Mesenteric fat pad (tissue), 1 donor: ENCODE results near the gene QARS1. TPM values are rescaled to one million over a fixed set of nuclear protein-coding genes. Genes with fewer than 3 reads are reported as not detected.

Source experiments
- DNase-seq: peaks from one replicate; pipeline ENCODE4 v3.0.0-alpha.2; 2020; ENCODE audit warnings: low spot score
- total RNA-seq: library from RNA; stranded (reverse); fragmentation: NEBNext Ultra II Directional; extraction: Animal tissue kit (Norgen Biotek cat#: 25700); gene quantifications from one replicate; pipeline ENCODE4 v1.2.1, GENCODE V29; 2021
- donor health status: DM: yes; HTN: yes; CAD: no.

The QARS1 gene
- total RNA-seq, 1 donor from 2014 or later = 167 TPM

- DNase-seq = peak; percentile 99
These were observed 16.0 kb upstream of the QARS1 start, which contains the start of gene USP19 for GRCh38 chr3:49120438-49121131. TSS of gene USP19 (minus strand) at chr3:49120823. CDS start at chr3:49119145, 1,678 bp downstream.

- no peak for DNase-seq
These were observed 15.5 kb upstream of the QARS1 start for GRCh38 chr3:49120096-49120437.

GRCh38 chr3:49119439-49119838 is 14.9 kb upstream of the QARS1 start:
- DNase-seq = no peak

GRCh38 chr3:49119036-49119435 is 14.5 kb upstream of the QARS1 start:
- DNase-seq = no peak

GRCh38 chr3:49112262-49112661 is 7.7 kb upstream of the QARS1 start:
- DNase-seq = no peak

GRCh38 chr3:49111347-49111746 is 6.8 kb upstream of the QARS1 start:
- no peak for DNase-seq

GRCh38 chr3:49110780-49111179 is 6.2 kb upstream of the QARS1 start:
- DNase-seq = no peak

GRCh38 chr3:49108346-49108745 is 3.8 kb upstream of the QARS1 start:
- DNase-seq = no peak

GRCh38 chr3:49104052-49104426 is 518 bp downstream of the QARS1 start:
- DNase-seq = no peak

GRCh38 chr3:49100046-49100615 is 4.4 kb downstream of the QARS1 start:
- no peak for DNase-seq

- no peak for DNase-seq
These were observed 5.5 kb downstream of the QARS1 start for GRCh38 chr3:49098910-49099630.

- no peak for DNase-seq
These were observed 6.1 kb downstream of the QARS1 start for GRCh38 chr3:49098429-49098828.

- peak; percentile 98 for DNase-seq
These were observed 10.4 kb downstream of the QARS1 start, which contains the start of gene QRICH1 for GRCh38 chr3:49093853-49094767. TSS of gene QRICH1 (minus strand) at chr3:49094071. CDS start at chr3:49077017, 17,054 bp downstream.

- no peak for DNase-seq
These were observed 11.4 kb downstream of the QARS1 start for GRCh38 chr3:49092938-49093852.

GRCh38 chr3:49081429-49081828 is 23.1 kb downstream of the QARS1 start:
- no peak for DNase-seq

GRCh38 chr3:49079270-49079669 is 25.3 kb downstream of the QARS1 start:
- no peak for DNase-seq

GRCh38 chr3:49076646-49077045 is 27.9 kb downstream of the QARS1 start:
- DNase-seq = no peak

GRCh38 chr3:49076116-49076515 is 28.4 kb downstream of the QARS1 start:
- no peak for DNase-seq

GRCh38 chr3:49058011-49058410 is 46.5 kb downstream of the QARS1 start:
- no peak for DNase-seq

- no peak for DNase-seq
These were observed 47.3 kb downstream of the QARS1 start for GRCh38 chr3:49057268-49057667.
